ENCODE data around the gene CACNB3. TPM values are rescaled to one million over a fixed set of nuclear protein-coding genes. Genes with fewer than 3 reads are reported as not detected.

The CACNB3 gene
- total RNA-seq, 1 donor from 2014 or later = 2.1 TPM

GRCh38 chr12:48789858-48790326 is 28.4 kb upstream of the CACNB3 start:
- intact Hi-C loops (cut with micrococcal nuclease) = no loop called here
- no peak overlapping the region for H3K4me3 Mint-ChIP-seq
- ChIA-PET POLR2A (no interaction called here), CTCF (interaction anchor here (1.0 kb wide), 1 partner anchor 37 kb away, joined by 3 read pairs; no protein-coding TSS in a partner anchor)
- TF ChIP-seq CTCF (IDR thresholded peaks at IDR 0.05) = no peak
- no peak for ATAC-seq (ENCODE audit: low read depth)
- H3K27ac Mint-ChIP-seq = no peak overlapping the region
- no peak for DNase-seq
- H3K9me3 Mint-ChIP-seq = no peaks in the 10 kb centered on the region
- H3K4me1 Mint-ChIP-seq = peaks cover 14% of the 10 kb centered on the region
- peaks cover 45% of the 10 kb centered on the region for H3K27me3 Mint-ChIP-seq
- no peaks in the 10 kb centered on the region for H3K36me3 Mint-ChIP-seq (ENCODE audit: low read depth)

DNA sequence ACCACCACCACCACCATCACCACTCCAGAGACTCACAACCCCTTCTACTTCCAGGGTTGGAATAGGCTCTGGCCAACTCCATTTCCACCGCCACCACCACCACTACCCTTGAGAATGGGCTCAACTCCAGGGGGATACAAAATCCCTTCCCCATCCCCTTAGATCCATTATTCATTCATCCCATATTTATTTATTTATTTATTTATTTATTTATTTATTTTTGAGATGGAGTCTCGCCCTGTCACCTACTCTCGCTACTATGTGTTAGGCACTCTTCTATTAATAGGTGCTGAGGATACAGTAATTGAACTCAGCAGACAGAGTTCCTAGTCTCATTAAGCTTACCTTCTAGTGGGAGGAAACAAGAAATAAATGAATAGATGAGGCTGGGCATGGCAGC is 24.6 kb upstream of the CACNB3 start:
- CTCF ChIA-PET = interaction anchor here (1.1 to 6.1 kb wide), 2 partner anchors 39 to 120 kb away, joined by 3 to 119 read pairs; no protein-coding TSS in a partner anchor
- Mint-ChIP-seq H3K27me3 (peaks cover 18% of the 10 kb centered on the region), H3K36me3 (ENCODE audit: low read depth) (no peaks in the 10 kb centered on the region), H3K4me3 (no peak overlapping the region), H3K9me3 (no peaks in the 10 kb centered on the region), H3K27ac (no peak overlapping the region), H3K4me1 (peaks cover 13% of the 10 kb centered on the region)
- POLR2A ChIA-PET = no interaction called here
- ATAC-seq (ENCODE audit: low read depth) = no peak
- DNase-seq = no peak
- TF ChIP-seq CTCF (IDR thresholded peaks at IDR 0.05) = no peak
- intact Hi-C loops (cut with micrococcal nuclease) = loop anchor here (2.0 kb wide), 1 partner anchor 251 kb away; no protein-coding TSS in a partner anchor

DNA sequence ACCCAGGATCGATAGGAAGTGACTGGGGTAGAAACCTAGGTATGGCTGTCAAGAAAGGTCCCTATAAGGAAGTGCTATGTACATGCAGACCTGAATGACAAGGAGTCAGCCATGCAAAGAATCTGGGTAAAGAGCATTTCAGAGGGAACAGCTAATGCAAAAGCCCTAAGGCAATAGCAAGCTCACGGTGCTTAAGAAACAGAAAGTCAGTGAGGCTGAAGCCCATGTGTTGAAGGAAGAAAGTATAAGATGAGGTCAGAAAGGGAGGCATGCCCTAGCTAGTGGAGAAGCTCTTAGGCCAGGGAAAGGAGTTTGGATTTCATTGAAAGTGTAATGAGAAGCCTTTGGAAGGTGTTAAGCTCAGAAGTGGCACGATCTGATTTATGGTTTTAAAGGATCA is 23.4 kb upstream of the CACNB3 start:
- POLR2A ChIA-PET = interaction anchor here (0.6 to 0.8 kb wide), 2 partner anchors 26 to 42 kb away, joined by 3 read pairs; no protein-coding TSS in a partner anchor
- intact Hi-C loops (cut with micrococcal nuclease) = loop anchor here (1.0 to 2.0 kb wide), 2 partner anchors 42 to 252 kb away; no protein-coding TSS in a partner anchor

GRCh38 chr12:48795550-48796455 is 22.5 kb upstream of the CACNB3 start:
- H3K4me3 Mint-ChIP-seq = no peak overlapping the region
- peak; percentile 85 for ATAC-seq (ENCODE audit: low read depth)
- DNase-seq = peak; percentile 42
- intact Hi-C loops (cut with micrococcal nuclease) = loop anchor here (1.0 to 2.0 kb wide), 2 partner anchors 43 to 253 kb away; no protein-coding TSS in a partner anchor
- H3K27ac Mint-ChIP-seq = no peak overlapping the region
- CTCF ChIA-PET = interaction anchor here (0.9 to 6.1 kb wide), 9 partner anchors 15 to 192 kb away, joined by 3 to 119 read pairs (median 4); no protein-coding TSS in a partner anchor
- no peaks in the 10 kb centered on the region for H3K36me3 Mint-ChIP-seq (ENCODE audit: low read depth)
- peaks cover 7% of the 10 kb centered on the region for H3K27me3 Mint-ChIP-seq
- peak; percentile 44 for TF ChIP-seq CTCF (IDR thresholded peaks at IDR 0.05)
- H3K4me1 Mint-ChIP-seq = peaks cover 6% of the 10 kb centered on the region
- POLR2A ChIA-PET = interaction anchor here (0.8 to 1.0 kb wide), 2 partner anchors 26 to 42 kb away, joined by 3 to 14 read pairs; no protein-coding TSS in a partner anchor
- no peaks in the 10 kb centered on the region for H3K9me3 Mint-ChIP-seq

More for the DNA sequence above, 23.4 kb upstream of the CACNB3 start:
- CTCF ChIA-PET = interaction anchor here (0.6 to 6.1 kb wide), 11 partner anchors 16 to 201 kb away, joined by 3 to 119 read pairs (median 4); no protein-coding TSS in a partner anchor
- Mint-ChIP-seq H3K27ac (no peak overlapping the region), H3K9me3 (no peaks in the 10 kb centered on the region), H3K4me3 (no peak overlapping the region), H3K36me3 (ENCODE audit: low read depth) (no peaks in the 10 kb centered on the region), H3K4me1 (peaks cover 10% of the 10 kb centered on the region), H3K27me3 (peaks cover 14% of the 10 kb centered on the region)
- no peak for TF ChIP-seq CTCF (IDR thresholded peaks at IDR 0.05)
- ATAC-seq (ENCODE audit: low read depth) (no peak), DNase-seq (no peak)

GRCh38 chr12:48796976-48797375 is 21.3 kb upstream of the CACNB3 start:
- CTCF ChIA-PET = interaction anchor here (0.9 to 6.1 kb wide), 2 partner anchors 18 to 43 kb away, joined by 3 to 119 read pairs; no protein-coding TSS in a partner anchor
- Mint-ChIP-seq H3K9me3 (no peaks in the 10 kb centered on the region), H3K4me3 (no peak overlapping the region), H3K36me3 (ENCODE audit: low read depth) (no peaks in the 10 kb centered on the region), H3K27ac (no peak overlapping the region), H3K4me1 (peaks cover 6% of the 10 kb centered on the region), H3K27me3 (peaks cover 12% of the 10 kb centered on the region)
- DNase-seq = no peak
- POLR2A ChIA-PET = no interaction called here
- intact Hi-C loops (cut with micrococcal nuclease) = no loop called here
- no peak for ATAC-seq (ENCODE audit: low read depth)
- TF ChIP-seq CTCF (IDR thresholded peaks at IDR 0.05) = no peak

All from activated B cell treated with CpG ODN at 0.5 μM for 24 hours (primary cell).